Right atrium auricular region (tissue), 2 donors: ENCODE results near the gene DYNC2I2. TPM values are rescaled to one million over a fixed set of nuclear protein-coding genes. Genes with fewer than 3 reads are reported as not detected.
"Not testable (repeated sequence)": the region's sequence is repeated elsewhere in the genome, so short reads cannot be mapped to it uniquely, and the experiment has no call there.

Source experiments
- DNase-seq: peaks from one replicate; pipeline ENCODE4 v3.0.0-alpha.2; 2019; ENCODE audit warnings: low spot score
- H3K27ac ChIP-seq, 2 donors: fragments of 200-600 bp; sonication (generic); 1 replicate in 1 of 2; 2 replicates in 1 of 2; pipeline ENCODE4 v1.5.1; 2016 to 2019
- H3K27me3 ChIP-seq, 2 donors: fragments of 200-600 bp; sonication (generic); one replicate each; pipeline versions ENCODE4 v1.5.1 to v1.6.0; 2017 to 2019
- H3K36me3 ChIP-seq: fragments of 200-600 bp; sonication (generic); one replicate; pipeline ENCODE4 v1.5.1; 2016
- H3K4me1 ChIP-seq, 2 donors: fragments of 200-600 bp; sonication (generic); one replicate each; pipeline versions ENCODE4 v1.5.1 to v1.6.0; 2017 to 2019
- H3K4me3 ChIP-seq, 2 donors: fragments of 200-600 bp; sonication (generic); 1 replicate in 1 of 2; 2 replicates in 1 of 2; pipeline ENCODE4 v1.5.1; 2017 to 2019; ENCODE audit warnings: mild to moderate bottlenecking in 1 of 2, moderate library complexity in 1 of 2
- H3K9me3 ChIP-seq, 2 donors: fragments of 200-600 bp; sonication (generic); one replicate each; pipeline ENCODE4 v1.5.1; 2019
- total RNA-seq, 2 donors: library from RNA; depleted of rRNA; stranded (reverse); fragments of >200 nt; gene quantifications; one replicate each; pipeline ENCODE4 v1.1.0, GENCODE V29; 2016
- TF ChIP-seq, protein P1 (sequence below), 2 donors: fragments of 200-600 bp; sonication (generic); IDR thresholded peaks; one replicate each; pipeline ENCODE4 v1.5.1; 2019; ENCODE audit warnings: antibody characterized with exemption in 2 of 2

DYNC2I2 gene
- total RNA-seq, 2 donors from 2014 or later = 23.1 to 33.1 TPM

DNA sequence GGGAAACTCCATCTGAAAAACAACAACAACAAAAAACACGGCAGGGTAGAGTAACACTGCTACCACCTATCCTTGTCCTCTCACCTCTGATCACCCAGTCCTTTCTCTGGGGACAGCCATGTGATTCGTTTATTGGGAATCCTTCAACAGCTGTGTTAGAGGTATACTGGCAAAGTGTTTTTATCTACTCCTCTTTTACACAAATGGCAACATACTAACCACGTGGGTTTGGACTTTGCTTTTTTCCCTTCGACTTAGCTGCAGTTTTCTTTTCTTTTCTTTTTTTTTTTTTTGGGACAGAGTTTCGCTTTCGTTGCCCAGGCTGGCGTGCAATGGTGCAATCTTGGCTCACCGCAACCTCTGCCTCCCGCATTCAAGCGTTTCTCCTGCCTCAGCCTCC is 21.1 kb upstream of the DYNC2I2 start:
- H3K4me3 ChIP-seq = no peak overlapping the region
- no peaks in the 10 kb centered on the region for H3K9me3 ChIP-seq
- H3K27ac ChIP-seq = no peak overlapping the region
- H3K27me3 ChIP-seq = no peaks in the 10 kb centered on the region
- no peaks in the 10 kb centered on the region for H3K4me1 ChIP-seq
- no peaks in the 10 kb centered on the region for H3K36me3 ChIP-seq
- no peak for DNase-seq
- TF ChIP-seq, protein P1, sequence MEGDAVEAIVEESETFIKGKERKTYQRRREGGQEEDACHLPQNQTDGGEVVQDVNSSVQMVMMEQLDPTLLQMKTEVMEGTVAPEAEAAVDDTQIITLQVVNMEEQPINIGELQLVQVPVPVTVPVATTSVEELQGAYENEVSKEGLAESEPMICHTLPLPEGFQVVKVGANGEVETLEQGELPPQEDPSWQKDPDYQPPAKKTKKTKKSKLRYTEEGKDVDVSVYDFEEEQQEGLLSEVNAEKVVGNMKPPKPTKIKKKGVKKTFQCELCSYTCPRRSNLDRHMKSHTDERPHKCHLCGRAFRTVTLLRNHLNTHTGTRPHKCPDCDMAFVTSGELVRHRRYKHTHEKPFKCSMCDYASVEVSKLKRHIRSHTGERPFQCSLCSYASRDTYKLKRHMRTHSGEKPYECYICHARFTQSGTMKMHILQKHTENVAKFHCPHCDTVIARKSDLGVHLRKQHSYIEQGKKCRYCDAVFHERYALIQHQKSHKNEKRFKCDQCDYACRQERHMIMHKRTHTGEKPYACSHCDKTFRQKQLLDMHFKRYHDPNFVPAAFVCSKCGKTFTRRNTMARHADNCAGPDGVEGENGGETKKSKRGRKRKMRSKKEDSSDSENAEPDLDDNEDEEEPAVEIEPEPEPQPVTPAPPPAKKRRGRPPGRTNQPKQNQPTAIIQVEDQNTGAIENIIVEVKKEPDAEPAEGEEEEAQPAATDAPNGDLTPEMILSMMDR (IDR thresholded peaks at IDR 0.05) = no peak

DNA sequence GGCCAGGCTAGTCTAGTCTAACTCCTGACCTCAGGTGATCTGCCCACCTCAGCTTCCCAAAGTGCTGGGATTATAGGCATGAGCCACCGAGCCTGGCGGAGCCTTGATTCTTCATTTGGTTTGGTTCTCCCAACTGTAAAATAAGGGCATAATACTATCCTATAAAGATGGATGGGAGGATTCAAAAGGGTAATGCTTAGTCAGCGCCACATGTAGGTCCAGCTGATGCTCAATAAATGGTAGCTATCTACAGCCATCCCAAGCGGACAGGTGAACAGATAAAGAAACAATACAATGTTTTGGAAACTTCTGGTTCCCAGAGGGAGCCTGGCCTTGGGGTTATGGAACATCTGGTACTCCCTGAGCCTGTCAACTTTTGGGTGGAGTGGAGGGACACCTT is 18.7 kb upstream of the DYNC2I2 start:
- TF ChIP-seq, protein P1 (IDR thresholded peaks at IDR 0.05) = no peak

DNA sequence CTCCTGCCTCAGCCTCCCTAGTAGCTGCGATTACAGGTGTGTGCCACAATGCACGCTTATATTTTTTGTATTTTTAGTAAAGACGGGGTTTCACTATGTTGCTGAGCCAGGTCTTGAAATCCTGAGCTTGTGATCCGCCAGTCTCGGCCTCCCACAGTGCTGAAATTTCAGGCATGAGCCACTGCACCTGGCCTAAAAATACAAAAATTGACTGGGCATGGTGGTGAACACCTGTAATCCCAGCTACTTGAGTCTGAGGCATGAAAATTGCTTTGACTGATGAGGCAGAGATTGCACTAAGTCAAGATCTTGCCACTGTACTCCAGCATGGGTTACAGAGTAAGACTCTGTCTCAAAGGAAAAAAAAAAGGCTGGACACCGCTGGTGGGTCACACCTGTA is 13.1 kb upstream of the DYNC2I2 start:
- Histone ChIP-seq H3K4me3 (no peak overlapping the region), H3K9me3 (no peaks in the 10 kb centered on the region), H3K36me3 (no peaks in the 10 kb centered on the region), H3K27me3 (no peaks in the 10 kb centered on the region), H3K27ac (no peak overlapping the region), H3K4me1 (no peaks in the 10 kb centered on the region)
- TF ChIP-seq, protein P1 (IDR thresholded peaks at IDR 0.05) = no peak
- DNase-seq = no peak

More for the DNA sequence above, 18.7 kb upstream of the DYNC2I2 start:
- Histone ChIP-seq H3K27me3 (no peaks in the 10 kb centered on the region), H3K9me3 (no peaks in the 10 kb centered on the region), H3K27ac (no peak overlapping the region), H3K36me3 (no peaks in the 10 kb centered on the region), H3K4me3 (no peak overlapping the region), H3K4me1 (no peaks in the 10 kb centered on the region)
- DNase-seq = no peak

DNA sequence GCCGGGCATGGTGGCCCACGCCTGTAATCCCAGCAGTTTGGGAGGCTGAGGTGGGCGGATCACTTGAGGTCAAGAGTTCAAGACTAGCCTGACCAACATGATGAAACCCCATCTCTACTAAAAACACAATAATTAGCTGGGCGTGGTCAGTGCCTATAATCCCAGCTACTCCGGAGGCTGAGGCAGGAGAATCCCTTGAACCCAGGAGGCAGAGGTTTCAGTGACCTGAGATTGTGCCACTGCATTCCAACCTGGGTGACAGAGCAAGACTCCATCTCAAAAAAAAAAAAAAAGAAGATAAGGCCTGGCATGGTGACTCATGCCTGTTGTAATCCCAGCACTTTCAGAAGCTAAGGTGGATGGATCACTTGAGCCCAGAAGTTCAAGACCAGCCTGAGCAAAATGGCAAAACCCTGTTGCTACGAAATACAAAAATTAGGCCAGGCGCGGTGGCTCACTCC is 9.9 kb upstream of the DYNC2I2 start:
- H3K4me3 ChIP-seq, H3K36me3 ChIP-seq, H3K9me3 ChIP-seq, H3K27ac ChIP-seq, H3K27me3 ChIP-seq, DNase-seq, H3K4me1 ChIP-seq: not testable (repeated sequence)

DNA sequence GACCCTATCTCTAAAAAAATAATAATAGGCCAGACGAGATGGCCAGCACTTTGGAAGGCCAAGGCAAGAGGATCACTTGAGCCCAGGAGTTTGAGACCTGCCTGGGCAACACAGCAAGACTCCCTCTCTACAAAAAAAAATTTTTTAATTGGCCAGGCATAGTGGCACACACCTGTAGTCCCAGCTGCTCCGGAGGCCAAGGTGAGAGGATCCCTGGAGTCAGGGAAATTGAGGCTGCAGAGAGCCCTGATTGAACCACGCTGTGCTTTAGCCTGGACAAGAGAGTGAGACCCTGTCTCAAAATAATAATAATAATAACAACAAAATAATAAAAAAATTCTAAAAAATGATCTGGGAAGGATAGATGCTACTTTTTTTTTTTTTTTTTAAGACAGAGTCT is 1.1 kb upstream of the DYNC2I2 start:
- TF ChIP-seq, protein P1 (IDR thresholded peaks at IDR 0.05) = no peak
- H3K4me1 ChIP-seq = peaks cover 0 to 6% of the 10 kb centered on the region in 2 donors
- H3K27me3 ChIP-seq = no peaks in the 10 kb centered on the region
- H3K4me3 ChIP-seq = no peak overlapping the region
- no peaks in the 10 kb centered on the region for H3K36me3 ChIP-seq
- no peaks in the 10 kb centered on the region for H3K9me3 ChIP-seq
- no peak for DNase-seq
- no peak overlapping the region for H3K27ac ChIP-seq

DNA sequence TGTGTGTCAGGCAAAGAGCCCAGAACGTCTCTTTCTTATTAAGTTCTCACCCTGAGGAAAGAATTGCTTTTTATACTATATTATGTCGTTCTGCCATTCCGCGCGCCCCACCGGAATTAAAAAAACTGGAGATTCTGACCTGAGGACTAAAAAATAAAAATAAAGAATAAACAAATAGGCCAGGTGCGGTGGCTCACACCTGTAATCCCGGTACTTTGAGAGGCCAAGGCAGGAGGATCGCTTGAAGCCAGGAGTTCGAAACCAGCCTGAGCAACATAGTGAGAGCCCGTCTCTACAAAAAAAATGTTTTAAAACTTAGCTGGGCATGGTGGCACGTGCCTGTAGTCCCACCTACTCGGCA is 677 bp upstream of the DYNC2I2 start:
- TF ChIP-seq, protein P1 (IDR thresholded peaks at IDR 0.05) = no peak
- Histone ChIP-seq H3K9me3 (no peaks in the 10 kb centered on the region), H3K27me3 (no peaks in the 10 kb centered on the region), H3K4me1 (peaks cover 0 to 6% of the 10 kb centered on the region in 2 donors), H3K4me3 (peak overlapping the region in 1 of 2 donors; percentile 66), H3K27ac (peak overlapping the region; percentile 94 to 97), H3K36me3 (no peaks in the 10 kb centered on the region)
- DNase-seq = no peak
